SK-N-SH treated with all-trans-retinoic acid at 6 μM for 48 hours (cell line): ENCODE results near the gene VAC14.

ENCODE experiments used
- ARNTL ChIP-seq: fragments of 450-650 bp; formaldehyde crosslinking; IDR thresholded peaks from 2 replicates; pipeline ENCODE4 v1.5.0; 2020; ENCODE audit warnings: low read depth, mild to moderate bottlenecking, moderate library complexity, borderline replicate concordance
- ESRRG ChIP-seq: fragments of 250-450 bp; sonication (Bioruptor Pico); IDR thresholded peaks from 2 replicates; pipeline ENCODE4 v1.6.1; 2021; ENCODE audit warnings: mild to moderate bottlenecking
- ISL1 ChIP-seq: fragments of 250-450 bp; sonication (Bioruptor Pico); IDR thresholded peaks from 2 replicates; pipeline ENCODE4 v2.1.2; 2022; ENCODE audit warnings: mild to moderate bottlenecking, moderate library complexity
- OSR1 ChIP-seq: fragments of 250-450 bp; sonication (Bioruptor Pico); IDR thresholded peaks from 2 replicates; pipeline ENCODE4 v1.8.0; 2022; ENCODE audit warnings: moderate library complexity, mild to moderate bottlenecking, inconsistent platforms
- PPARA ChIP-seq: fragments of 250-450 bp; sonication (Bioruptor Pico); IDR thresholded peaks from 2 replicates; pipeline ENCODE4 v1.5.0; 2020; ENCODE audit warnings: mild to moderate bottlenecking, borderline replicate concordance
- RARB ChIP-seq: fragments of 250-450 bp; sonication (Bioruptor Pico); IDR thresholded peaks from 2 replicates; pipeline ENCODE4 v1.8.0; 2021; ENCODE audit warnings: mild to moderate bottlenecking, moderate library complexity
- SNAI2 ChIP-seq: fragments of 250-450 bp; sonication (Bioruptor Pico); IDR thresholded peaks from 2 replicates; pipeline ENCODE4 v1.5.0; 2020; ENCODE audit warnings: mild to moderate bottlenecking, moderate library complexity
- ZC3H10 ChIP-seq: fragments of 250-450 bp; sonication (Bioruptor Pico); IDR thresholded peaks from 2 replicates; pipeline ENCODE4 v1.5.1; 2021; ENCODE audit warnings: mild to moderate bottlenecking, moderate library complexity
- ZFP3 ChIP-seq: fragments of 250-450 bp; sonication (Bioruptor Pico); IDR thresholded peaks from 2 replicates; pipeline ENCODE4 v1.5.0; 2020; ENCODE audit warnings: mild to moderate bottlenecking, moderate library complexity
- ZNF70 ChIP-seq: fragments of 450-650 bp; formaldehyde crosslinking; IDR thresholded peaks from 2 replicates; pipeline ENCODE4 v1.5.0; 2020; ENCODE audit warnings: mild to moderate bottlenecking, moderate library complexity
- TF ChIP-seq, protein P1 (sequence below): fragments of 250-450 bp; sonication (Bioruptor Pico); IDR thresholded peaks from 2 replicates; pipeline ENCODE4 v1.5.0; 2020; ENCODE audit warnings: mild to moderate bottlenecking, moderate library complexity
- TF ChIP-seq, protein P2 (sequence below): fragments of 250-450 bp; sonication (Bioruptor Pico); IDR thresholded peaks from 2 replicates; pipeline ENCODE4 v1.5.1; 2020; ENCODE audit warnings: low read depth, mild to moderate bottlenecking, moderate library complexity
- TF ChIP-seq, protein P3 (sequence below): fragments of 250-450 bp; sonication (Bioruptor Pico); IDR thresholded peaks from 2 replicates; pipeline ENCODE4 v1.8.0; 2020; ENCODE audit warnings: mild to moderate bottlenecking, moderate library complexity, borderline replicate concordance

- TF ChIP-seq ARNTL (CRISPR knock-in tag) (no peak), ISL1 (CRISPR knock-in tag) (no peak), ZFP3 (CRISPR knock-in tag) (no peak), ZNF70 (CRISPR knock-in tag) (no peak), RARB (CRISPR knock-in tag) (no peak), PPARA (CRISPR knock-in tag) (no peak), OSR1 (CRISPR knock-in tag) (no peak), ZC3H10 (CRISPR knock-in tag) (no peak), SNAI2 (no peak), ESRRG (CRISPR knock-in tag) (no peak)
- TF ChIP-seq, protein P1, sequence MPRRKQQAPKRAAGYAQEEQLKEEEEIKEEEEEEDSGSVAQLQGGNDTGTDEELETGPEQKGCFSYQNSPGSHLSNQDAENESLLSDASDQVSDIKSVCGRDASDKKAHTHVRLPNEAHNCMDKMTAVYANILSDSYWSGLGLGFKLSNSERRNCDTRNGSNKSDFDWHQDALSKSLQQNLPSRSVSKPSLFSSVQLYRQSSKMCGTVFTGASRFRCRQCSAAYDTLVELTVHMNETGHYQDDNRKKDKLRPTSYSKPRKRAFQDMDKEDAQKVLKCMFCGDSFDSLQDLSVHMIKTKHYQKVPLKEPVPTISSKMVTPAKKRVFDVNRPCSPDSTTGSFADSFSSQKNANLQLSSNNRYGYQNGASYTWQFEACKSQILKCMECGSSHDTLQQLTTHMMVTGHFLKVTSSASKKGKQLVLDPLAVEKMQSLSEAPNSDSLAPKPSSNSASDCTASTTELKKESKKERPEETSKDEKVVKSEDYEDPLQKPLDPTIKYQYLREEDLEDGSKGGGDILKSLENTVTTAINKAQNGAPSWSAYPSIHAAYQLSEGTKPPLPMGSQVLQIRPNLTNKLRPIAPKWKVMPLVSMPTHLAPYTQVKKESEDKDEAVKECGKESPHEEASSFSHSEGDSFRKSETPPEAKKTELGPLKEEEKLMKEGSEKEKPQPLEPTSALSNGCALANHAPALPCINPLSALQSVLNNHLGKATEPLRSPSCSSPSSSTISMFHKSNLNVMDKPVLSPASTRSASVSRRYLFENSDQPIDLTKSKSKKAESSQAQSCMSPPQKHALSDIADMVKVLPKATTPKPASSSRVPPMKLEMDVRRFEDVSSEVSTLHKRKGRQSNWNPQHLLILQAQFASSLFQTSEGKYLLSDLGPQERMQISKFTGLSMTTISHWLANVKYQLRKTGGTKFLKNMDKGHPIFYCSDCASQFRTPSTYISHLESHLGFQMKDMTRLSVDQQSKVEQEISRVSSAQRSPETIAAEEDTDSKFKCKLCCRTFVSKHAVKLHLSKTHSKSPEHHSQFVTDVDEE = no peak
- TF ChIP-seq, protein P2, sequence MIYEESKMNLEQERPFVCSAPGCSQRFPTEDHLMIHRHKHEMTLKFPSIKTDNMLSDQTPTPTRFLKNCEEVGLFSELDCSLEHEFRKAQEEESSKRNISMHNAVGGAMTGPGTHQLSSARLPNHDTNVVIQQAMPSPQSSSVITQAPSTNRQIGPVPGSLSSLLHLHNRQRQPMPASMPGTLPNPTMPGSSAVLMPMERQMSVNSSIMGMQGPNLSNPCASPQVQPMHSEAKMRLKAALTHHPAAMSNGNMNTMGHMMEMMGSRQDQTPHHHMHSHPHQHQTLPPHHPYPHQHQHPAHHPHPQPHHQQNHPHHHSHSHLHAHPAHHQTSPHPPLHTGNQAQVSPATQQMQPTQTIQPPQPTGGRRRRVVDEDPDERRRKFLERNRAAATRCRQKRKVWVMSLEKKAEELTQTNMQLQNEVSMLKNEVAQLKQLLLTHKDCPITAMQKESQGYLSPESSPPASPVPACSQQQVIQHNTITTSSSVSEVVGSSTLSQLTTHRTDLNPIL = no peak
- TF ChIP-seq, protein P3, sequence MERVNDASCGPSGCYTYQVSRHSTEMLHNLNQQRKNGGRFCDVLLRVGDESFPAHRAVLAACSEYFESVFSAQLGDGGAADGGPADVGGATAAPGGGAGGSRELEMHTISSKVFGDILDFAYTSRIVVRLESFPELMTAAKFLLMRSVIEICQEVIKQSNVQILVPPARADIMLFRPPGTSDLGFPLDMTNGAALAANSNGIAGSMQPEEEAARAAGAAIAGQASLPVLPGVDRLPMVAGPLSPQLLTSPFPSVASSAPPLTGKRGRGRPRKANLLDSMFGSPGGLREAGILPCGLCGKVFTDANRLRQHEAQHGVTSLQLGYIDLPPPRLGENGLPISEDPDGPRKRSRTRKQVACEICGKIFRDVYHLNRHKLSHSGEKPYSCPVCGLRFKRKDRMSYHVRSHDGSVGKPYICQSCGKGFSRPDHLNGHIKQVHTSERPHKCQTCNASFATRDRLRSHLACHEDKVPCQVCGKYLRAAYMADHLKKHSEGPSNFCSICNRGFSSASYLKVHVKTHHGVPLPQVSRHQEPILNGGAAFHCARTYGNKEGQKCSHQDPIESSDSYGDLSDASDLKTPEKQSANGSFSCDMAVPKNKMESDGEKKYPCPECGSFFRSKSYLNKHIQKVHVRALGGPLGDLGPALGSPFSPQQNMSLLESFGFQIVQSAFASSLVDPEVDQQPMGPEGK = no peak
Measured at GRCh38 chr16:70809392-70810060, 8.6 kb upstream of the VAC14 start.
